GM19468 (cell line): ENCODE measurements around the gene DCN.
"Not testable (repeated sequence)": the region's sequence is repeated elsewhere in the genome, so short reads cannot be mapped to it uniquely, and the experiment has no call there.

ENCODE experiments used
- ATAC-seq: cut with Tn5 transposase; IDR thresholded peaks from one replicate; pipeline ENCODE4 v1.9.1; 2021; ENCODE audit warnings: mild to moderate bottlenecking, moderate library complexity, moderate number of reproducible peaks; ENCODE audit not compliant: unreplicated experiment; ENCODE audit errors: extremely low read depth

DCN gene

GRCh38 chr12:91182636-91183455 lies at the start of gene DCN:
TSS of gene DCN (minus strand) at chr12:91182817. CDS start at chr12:91178552, 4,265 bp downstream.
- ATAC-seq: no peak

- no peak for ATAC-seq
Measured at GRCh38 chr12:91230841-91231240, 48.2 kb upstream of the DCN start.

GRCh38 chr12:91226951-91227350 lies 44.3 kb upstream of the DCN start:
- ATAC-seq: no peak

GRCh38 chr12:91225316-91225715 lies 42.7 kb upstream of the DCN start:
- ATAC-seq: no peak

- no peak for ATAC-seq
Measured at GRCh38 chr12:91224401-91224800, 41.8 kb upstream of the DCN start.

- no peak for ATAC-seq
Measured at GRCh38 chr12:91222746-91223145, 40.1 kb upstream of the DCN start.

GRCh38 chr12:91219919-91220318 lies 37.3 kb upstream of the DCN start:
- no peak for ATAC-seq

GRCh38 chr12:91219511-91219910 lies 36.9 kb upstream of the DCN start:
- no peak for ATAC-seq

- no peak for ATAC-seq
Measured at GRCh38 chr12:91216871-91217270, 34.3 kb upstream of the DCN start.

GRCh38 chr12:91215940-91216454 lies 33.4 kb upstream of the DCN start:
- ATAC-seq: no peak

GRCh38 chr12:91211866-91212265 lies 29.2 kb upstream of the DCN start:
- no peak for ATAC-seq

GRCh38 chr12:91210618-91211017 lies 28.0 kb upstream of the DCN start:
- no peak for ATAC-seq

- no peak for ATAC-seq
Measured at GRCh38 chr12:91210144-91210543, 27.5 kb upstream of the DCN start.

GRCh38 chr12:91207301-91207700 lies 24.7 kb upstream of the DCN start:
- not testable (repeated sequence) for ATAC-seq

- ATAC-seq: no peak
Measured at GRCh38 chr12:91205811-91206210, 23.2 kb upstream of the DCN start.

- ATAC-seq: no peak
Measured at GRCh38 chr12:91204421-91204820, 21.8 kb upstream of the DCN start.

- ATAC-seq: no peak
Measured at GRCh38 chr12:91203610-91204009, 21.0 kb upstream of the DCN start.

- no peak for ATAC-seq
Measured at GRCh38 chr12:91202390-91202789, 19.8 kb upstream of the DCN start.

GRCh38 chr12:91196436-91196835 lies 13.8 kb upstream of the DCN start:
- ATAC-seq: no peak

- ATAC-seq: no peak
Measured at GRCh38 chr12:91194500-91194899, 11.9 kb upstream of the DCN start.

GRCh38 chr12:91191513-91192111 lies 9.0 kb upstream of the DCN start:
- no peak for ATAC-seq

- no peak for ATAC-seq
Measured at GRCh38 chr12:91189516-91189915, 6.9 kb upstream of the DCN start.
